ENCODE results near the gene LPAR1.

LPAR1 gene

GRCh38 chr9:110922145-110922544 lies 116.1 kb downstream of the LPAR1 start:
- no peak for DNase-seq
- TF ChIP-seq POLR2A (IDR thresholded peaks at IDR 0.05; ENCODE audit: low read length) = no peak
- TF ChIP-seq GATA1 (IDR thresholded peaks at IDR 0.05; ENCODE audit: low read depth, low read length) = no peak

DNA sequence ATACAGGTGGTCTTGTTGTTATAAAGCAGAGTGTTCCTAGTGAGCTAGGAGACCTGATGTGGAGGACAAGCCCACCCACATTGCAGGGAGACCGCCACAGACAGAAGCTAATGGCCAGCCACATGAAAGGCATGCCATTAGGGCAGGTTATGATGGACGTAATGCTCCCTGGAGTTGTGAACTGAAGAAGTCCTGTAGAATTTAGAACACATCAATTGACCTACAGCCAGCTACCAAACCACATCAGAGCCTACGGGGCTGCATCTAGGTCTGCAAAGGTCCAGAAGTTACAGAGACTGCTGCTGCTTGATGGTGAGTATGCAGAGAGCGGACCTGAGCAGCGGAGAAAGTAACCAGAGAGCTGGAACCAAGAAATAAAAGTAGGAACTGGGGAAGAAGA lies 116.6 kb downstream of the LPAR1 start:
- no peak for DNase-seq
- no peak for TF ChIP-seq GATA1 (IDR thresholded peaks at IDR 0.05; ENCODE audit: low read depth, low read length)
- no peak for TF ChIP-seq POLR2A (IDR thresholded peaks at IDR 0.05; ENCODE audit: low read length)

DNA sequence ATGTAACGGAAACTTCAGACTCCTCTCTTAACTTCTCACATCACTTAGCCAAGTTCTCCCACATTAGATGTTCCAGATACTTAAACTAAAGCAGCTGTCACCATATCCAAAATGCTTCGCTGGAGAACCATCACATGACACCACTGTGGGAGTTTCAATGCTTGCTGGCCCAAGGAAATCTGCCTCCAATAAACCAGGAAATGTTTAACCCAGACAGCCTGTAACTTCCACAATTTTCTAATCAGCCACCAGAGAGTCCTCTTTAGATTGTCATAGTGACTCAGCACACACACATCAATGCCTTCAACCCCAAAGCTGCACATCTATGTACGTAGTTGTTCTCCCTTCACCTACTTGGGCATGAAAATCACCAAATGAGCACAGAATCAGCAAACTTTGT lies 118.7 kb downstream of the LPAR1 start:
- peak; percentile 9 to 39 for DNase-seq
- TF ChIP-seq POLR2A (IDR thresholded peaks at IDR 0.05; ENCODE audit: low read length) (no peak), GATA1 (IDR thresholded peaks at IDR 0.05; ENCODE audit: low read depth, low read length) (no peak)

- no peak for DNase-seq
- no peak for TF ChIP-seq GATA1 (IDR thresholded peaks at IDR 0.05; ENCODE audit: low read depth, low read length)
- no peak for TF ChIP-seq POLR2A (IDR thresholded peaks at IDR 0.05; ENCODE audit: low read length)
These were observed 119.2 kb downstream of the LPAR1 start for GRCh38 chr9:110919050-110919435.

DNA sequence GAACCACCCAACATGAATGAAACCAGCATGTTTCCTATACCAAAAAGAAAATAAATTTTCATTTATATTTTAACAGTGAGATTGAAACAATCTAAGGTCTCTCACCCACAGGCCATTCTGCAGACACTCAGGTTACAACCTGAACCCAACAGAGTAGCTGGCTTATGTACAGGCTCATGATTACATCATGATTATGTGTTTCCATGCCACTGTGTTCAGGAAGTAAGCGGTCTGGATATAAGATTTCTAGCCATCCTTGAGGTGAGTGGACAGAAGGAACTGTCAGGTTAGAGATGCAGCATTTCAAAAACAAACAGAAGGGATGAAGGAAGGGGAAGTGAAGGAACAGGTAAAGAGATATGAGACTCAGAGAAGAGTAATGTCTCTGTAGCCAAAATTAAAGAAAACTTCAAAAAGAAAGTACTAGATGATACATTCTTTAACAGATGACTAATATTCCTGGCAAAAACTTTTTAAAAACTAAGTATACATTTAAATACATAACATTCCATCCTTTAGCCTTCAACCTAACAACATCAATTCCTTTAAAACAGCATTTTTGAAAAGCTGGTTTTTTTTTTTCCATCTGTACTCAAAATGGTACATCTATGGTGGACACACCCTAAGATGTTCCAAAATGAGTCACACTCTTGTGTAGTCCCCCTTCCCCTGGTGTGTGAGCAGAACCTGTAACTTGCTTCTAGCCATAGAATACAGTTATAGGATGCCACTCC lies 119.8 kb downstream of the LPAR1 start:
- TF ChIP-seq GATA1 (IDR thresholded peaks at IDR 0.05; ENCODE audit: low read depth, low read length) (no peak), POLR2A (IDR thresholded peaks at IDR 0.05; ENCODE audit: low read length) (no peak)
- no peak for DNase-seq

DNA sequence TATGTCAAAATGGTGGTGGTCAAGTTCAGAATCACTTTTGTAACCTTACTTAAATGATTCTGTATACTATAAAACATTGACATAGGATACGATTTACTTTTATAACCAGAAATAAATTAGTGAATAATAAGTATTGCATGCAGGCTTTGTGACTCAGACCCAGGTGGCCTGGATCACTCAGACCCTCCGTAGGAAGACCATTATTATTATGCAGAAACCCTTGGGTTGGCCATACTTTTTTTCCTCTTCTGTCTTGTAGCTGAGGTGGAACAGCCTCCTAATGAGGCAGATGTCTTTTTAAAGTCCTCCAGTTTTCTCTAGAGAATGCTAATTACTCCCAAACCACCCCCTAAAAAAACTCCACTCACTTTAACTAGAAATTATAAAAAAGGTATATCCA lies 121.9 kb downstream of the LPAR1 start:
- no peak for DNase-seq
- TF ChIP-seq POLR2A (IDR thresholded peaks at IDR 0.05; ENCODE audit: low read length) (no peak), GATA1 (IDR thresholded peaks at IDR 0.05; ENCODE audit: low read depth, low read length) (no peak)

GRCh38 chr9:110912419-110913291 lies 125.6 kb downstream of the LPAR1 start:
- no peak for DNase-seq
- TF ChIP-seq POLR2A (IDR thresholded peaks at IDR 0.05; ENCODE audit: low read length) (no peak), GATA1 (IDR thresholded peaks at IDR 0.05; ENCODE audit: low read depth, low read length) (no peak)

DNA sequence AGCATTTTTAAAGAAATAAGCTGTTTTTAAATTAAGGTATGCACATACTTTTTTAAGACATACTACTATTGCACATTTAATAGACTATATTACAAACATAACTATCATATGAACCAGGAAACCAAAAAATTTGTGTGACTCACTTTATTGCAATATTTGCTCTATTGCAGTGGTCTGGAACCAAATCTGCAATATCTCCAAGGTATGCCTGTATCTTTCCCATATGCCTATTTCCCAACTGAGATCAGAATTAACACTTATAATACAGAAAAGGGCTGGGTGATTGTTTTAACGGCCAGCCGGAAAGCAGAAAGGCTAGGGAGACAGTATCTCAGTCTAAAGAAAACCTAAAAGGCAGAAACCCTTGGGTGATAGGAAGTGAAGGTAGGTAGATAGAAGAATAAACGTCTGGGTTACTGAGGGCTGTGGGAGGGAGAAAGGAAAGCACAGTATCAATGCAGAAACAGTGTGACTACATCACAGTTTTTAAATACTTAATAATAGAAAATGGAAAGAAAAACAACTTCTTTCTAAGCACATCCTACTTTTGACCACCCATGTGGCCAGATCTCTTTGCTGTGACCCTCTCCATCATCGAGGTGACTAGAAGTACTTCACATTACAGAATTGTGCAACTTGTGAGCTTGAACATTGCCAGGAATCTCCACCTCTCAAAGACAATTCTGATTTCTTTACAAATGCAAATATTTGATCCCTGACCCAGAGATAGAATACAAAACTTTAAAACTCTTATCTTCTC lies 126.4 kb downstream of the LPAR1 start:
- no peak for DNase-seq
- no peak for TF ChIP-seq POLR2A (IDR thresholded peaks at IDR 0.05; ENCODE audit: low read length)
- TF ChIP-seq GATA1 (IDR thresholded peaks at IDR 0.05; ENCODE audit: low read depth, low read length) = no peak

- DNase-seq = no peak
- TF ChIP-seq POLR2A (IDR thresholded peaks at IDR 0.05; ENCODE audit: low read length) (no peak), GATA1 (IDR thresholded peaks at IDR 0.05; ENCODE audit: low read depth, low read length) (no peak)
These were observed 129.4 kb downstream of the LPAR1 start for GRCh38 chr9:110908894-110909293.

DNA sequence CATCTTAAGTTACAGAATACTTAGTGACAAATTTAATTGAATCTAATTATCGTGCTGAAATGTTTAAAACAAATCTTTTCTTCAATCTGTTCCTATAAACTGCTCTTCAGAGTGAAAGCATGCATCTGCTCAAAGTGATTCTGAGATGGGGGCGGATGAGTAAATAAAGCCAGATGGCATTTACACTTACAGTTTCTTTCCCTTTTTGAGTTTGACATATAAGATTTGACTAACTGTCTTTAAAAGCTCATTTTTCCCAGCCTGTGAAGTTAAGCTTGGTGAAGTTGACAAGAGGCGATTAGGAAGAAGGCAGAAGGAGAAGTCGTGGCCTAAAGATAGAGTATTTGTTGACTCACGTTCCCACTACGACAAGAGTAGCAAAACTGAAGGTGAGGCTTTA lies 137.4 kb downstream of the LPAR1 start:
- TF ChIP-seq GATA1 (IDR thresholded peaks at IDR 0.05; ENCODE audit: low read depth, low read length) (no peak), POLR2A (IDR thresholded peaks at IDR 0.05; ENCODE audit: low read length) (no peak)
- no peak for DNase-seq

GRCh38 chr9:110900456-110900855 lies 137.8 kb downstream of the LPAR1 start:
- DNase-seq = no peak
- TF ChIP-seq POLR2A (IDR thresholded peaks at IDR 0.05; ENCODE audit: low read length) (no peak), GATA1 (IDR thresholded peaks at IDR 0.05; ENCODE audit: low read depth, low read length) (no peak)

GRCh38 chr9:110898866-110899265 lies 139.4 kb downstream of the LPAR1 start:
- TF ChIP-seq GATA1 (IDR thresholded peaks at IDR 0.05; ENCODE audit: low read depth, low read length) = no peak
- no peak for TF ChIP-seq POLR2A (IDR thresholded peaks at IDR 0.05; ENCODE audit: low read length)

GRCh38 chr9:110898358-110898757 lies 139.9 kb downstream of the LPAR1 start:
- DNase-seq = no peak
- TF ChIP-seq GATA1 (IDR thresholded peaks at IDR 0.05; ENCODE audit: low read depth, low read length) (no peak), POLR2A (IDR thresholded peaks at IDR 0.05; ENCODE audit: low read length) (no peak)

More at GRCh38 chr9:110898866-110899265, 139.4 kb downstream of the LPAR1 start:
- DNase-seq = no peak

DNA sequence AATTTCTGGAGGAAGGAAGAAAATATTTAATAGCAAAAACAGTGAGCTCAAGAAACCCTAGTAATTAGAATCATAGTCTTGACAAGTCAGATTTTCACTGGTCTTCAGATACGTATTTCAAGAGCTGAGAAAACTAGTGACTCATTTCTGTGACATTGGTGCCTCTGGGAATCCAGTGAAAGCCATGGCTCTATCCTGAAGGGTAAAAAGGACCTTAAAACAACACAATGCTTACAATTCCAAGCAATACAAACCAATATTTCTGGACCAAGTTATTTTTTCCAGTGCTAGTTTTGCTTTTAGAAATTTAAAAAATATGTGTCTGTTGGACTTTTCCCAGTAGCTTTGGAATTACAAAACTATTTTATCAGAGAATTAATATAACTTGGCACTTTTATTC lies 140.3 kb downstream of the LPAR1 start:
- DNase-seq = no peak
- TF ChIP-seq GATA1 (IDR thresholded peaks at IDR 0.05; ENCODE audit: low read depth, low read length) (no peak), POLR2A (IDR thresholded peaks at IDR 0.05; ENCODE audit: low read length) (no peak)

Measured in erythroblast (primary cell).